ENCODE data around the gene B3GALNT2. TPM values are rescaled to one million over a fixed set of nuclear protein-coding genes. Genes with fewer than 3 reads are reported as not detected.

The B3GALNT2 gene
- total RNA-seq, 1 donor from 2014 or later: 15.9 TPM

DNA sequence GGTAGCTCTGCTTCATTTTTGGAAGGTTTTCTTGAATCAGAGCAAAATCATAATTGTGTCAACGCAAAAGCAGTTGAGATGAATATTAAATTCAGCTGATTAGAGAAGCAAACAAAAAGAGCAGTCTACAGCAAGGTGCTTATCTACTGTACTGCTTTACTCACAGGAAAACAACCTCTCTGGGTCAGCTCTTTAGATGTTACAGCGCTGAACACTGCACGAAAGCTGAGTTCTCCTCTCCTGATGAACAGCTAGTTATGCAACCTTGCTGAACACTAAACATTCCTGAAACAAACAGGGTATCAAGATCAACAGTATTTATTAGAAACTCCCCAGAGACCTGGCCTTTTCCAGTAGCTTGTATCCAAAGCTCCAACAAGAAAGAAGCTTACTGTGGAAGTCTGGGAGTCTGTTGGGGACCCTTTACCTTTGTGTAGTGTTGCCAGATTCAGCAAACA lies 95.7 kb downstream of the B3GALNT2 start:
- Mint-ChIP-seq H3K27me3 (ENCODE audit: unreplicated experiment) (peaks cover 3% of the 10 kb centered on the region), H3K4me1 (ENCODE audit: unreplicated experiment) (no peaks in the 10 kb centered on the region), H3K36me3 (ENCODE audit: low read depth, unreplicated experiment) (peaks cover 1% of the 10 kb centered on the region), H3K4me3 (ENCODE audit: unreplicated experiment) (no peak overlapping the region), H3K27ac (ENCODE audit: unreplicated experiment) (no peak overlapping the region), H3K9me3 (ENCODE audit: unreplicated experiment) (no peaks in the 10 kb centered on the region)
- no peak for TF ChIP-seq CTCF (IDR thresholded peaks at IDR 0.05; ENCODE audit: unreplicated experiment)
- DNase-seq (ENCODE audit: low spot score): no peak

DNA sequence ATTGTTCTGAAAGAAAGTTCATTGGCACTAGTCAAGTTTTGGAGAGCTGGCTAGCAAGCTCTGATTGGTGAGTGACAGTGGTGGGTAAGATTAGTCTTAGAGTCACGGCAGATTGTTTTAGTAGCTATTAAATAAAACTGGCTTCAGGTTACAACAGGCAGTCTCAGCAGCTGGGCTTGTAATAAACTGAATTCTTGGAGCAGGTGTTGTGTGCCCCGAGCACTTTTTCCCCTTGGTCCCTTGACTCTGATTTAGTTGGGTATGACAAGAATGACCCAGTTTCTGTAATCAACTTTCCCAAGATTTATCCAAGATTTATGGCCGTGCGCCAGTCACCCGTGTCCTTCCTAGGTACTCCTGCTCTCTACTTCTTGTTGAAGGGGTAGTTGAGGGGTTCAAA lies 96.8 kb downstream of the B3GALNT2 start:
- Mint-ChIP-seq H3K4me1 (ENCODE audit: unreplicated experiment) (no peaks in the 10 kb centered on the region), H3K27ac (ENCODE audit: unreplicated experiment) (no peak overlapping the region), H3K4me3 (ENCODE audit: unreplicated experiment) (no peak overlapping the region), H3K9me3 (ENCODE audit: unreplicated experiment) (no peaks in the 10 kb centered on the region), H3K27me3 (ENCODE audit: unreplicated experiment) (peaks cover 3% of the 10 kb centered on the region), H3K36me3 (ENCODE audit: low read depth, unreplicated experiment) (peaks cover 3% of the 10 kb centered on the region)
- no peak for DNase-seq (ENCODE audit: low spot score)
- TF ChIP-seq CTCF (IDR thresholded peaks at IDR 0.05; ENCODE audit: unreplicated experiment): no peak

- H3K36me3 Mint-ChIP-seq (ENCODE audit: low read depth, unreplicated experiment): peaks cover 3% of the 10 kb centered on the region
- H3K9me3 Mint-ChIP-seq (ENCODE audit: unreplicated experiment): no peaks in the 10 kb centered on the region
- DNase-seq (ENCODE audit: low spot score): no peak
- H3K27me3 Mint-ChIP-seq (ENCODE audit: unreplicated experiment): no peaks in the 10 kb centered on the region
- H3K27ac Mint-ChIP-seq (ENCODE audit: unreplicated experiment): no peak overlapping the region
- H3K4me3 Mint-ChIP-seq (ENCODE audit: unreplicated experiment): no peak overlapping the region
- no peak for TF ChIP-seq CTCF (IDR thresholded peaks at IDR 0.05; ENCODE audit: unreplicated experiment)
- H3K4me1 Mint-ChIP-seq (ENCODE audit: unreplicated experiment): peaks cover 2% of the 10 kb centered on the region
These were observed 100.1 kb downstream of the B3GALNT2 start for GRCh38 chr1:235404190-235404589.

- TF ChIP-seq CTCF (IDR thresholded peaks at IDR 0.05; ENCODE audit: unreplicated experiment): no peak
- no peak overlapping the region for H3K27ac Mint-ChIP-seq (ENCODE audit: unreplicated experiment)
- no peak for DNase-seq (ENCODE audit: low spot score)
- no peak overlapping the region for H3K4me3 Mint-ChIP-seq (ENCODE audit: unreplicated experiment)
- no peaks in the 10 kb centered on the region for H3K27me3 Mint-ChIP-seq (ENCODE audit: unreplicated experiment)
- H3K36me3 Mint-ChIP-seq (ENCODE audit: low read depth, unreplicated experiment): peaks cover 3% of the 10 kb centered on the region
- H3K9me3 Mint-ChIP-seq (ENCODE audit: unreplicated experiment): no peaks in the 10 kb centered on the region
- peaks cover 3% of the 10 kb centered on the region for H3K4me1 Mint-ChIP-seq (ENCODE audit: unreplicated experiment)
These were observed 100.7 kb downstream of the B3GALNT2 start for GRCh38 chr1:235403593-235403992.

GRCh38 chr1:235402457-235403200 lies 101.6 kb downstream of the B3GALNT2 start:
- H3K4me3 Mint-ChIP-seq (ENCODE audit: unreplicated experiment): no peak overlapping the region
- DNase-seq (ENCODE audit: low spot score): no peak
- peaks cover 3% of the 10 kb centered on the region for H3K36me3 Mint-ChIP-seq (ENCODE audit: low read depth, unreplicated experiment)
- TF ChIP-seq CTCF (IDR thresholded peaks at IDR 0.05; ENCODE audit: unreplicated experiment): no peak
- no peaks in the 10 kb centered on the region for H3K9me3 Mint-ChIP-seq (ENCODE audit: unreplicated experiment)
- H3K27ac Mint-ChIP-seq (ENCODE audit: unreplicated experiment): peak overlapping the region; percentile 25
- peaks cover 3% of the 10 kb centered on the region for H3K4me1 Mint-ChIP-seq (ENCODE audit: unreplicated experiment)
- H3K27me3 Mint-ChIP-seq (ENCODE audit: unreplicated experiment): no peaks in the 10 kb centered on the region

Data from endothelial cell (in vitro differentiated cells).